ENCODE measurements around the gene TSHZ2. TPM values are rescaled to one million over a fixed set of nuclear protein-coding genes. Genes with fewer than 3 reads are reported as not detected.

Gene TSHZ2
- total and polyA plus RNA-seq, 2 donors (not counting 3 experiments of a cell fraction or from before 2014, with no cell fraction given), result not detected

- TF ChIP-seq MYC (IDR thresholded peaks at IDR 0.05; ENCODE audit: low read depth, low read length), result no peak
- no peak for TF ChIP-seq JUN (IDR thresholded peaks at IDR 0.05; ENCODE audit: borderline replicate concordance, insufficient read depth, insufficient read length, low read depth)
- TF ChIP-seq, protein P1, sequence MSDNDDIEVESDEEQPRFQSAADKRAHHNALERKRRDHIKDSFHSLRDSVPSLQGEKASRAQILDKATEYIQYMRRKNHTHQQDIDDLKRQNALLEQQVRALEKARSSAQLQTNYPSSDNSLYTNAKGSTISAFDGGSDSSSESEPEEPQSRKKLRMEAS (IDR thresholded peaks at IDR 0.05; ENCODE audit: insufficient read depth, insufficient read length), result no peak
- TF ChIP-seq POLR2A (IDR thresholded peaks at IDR 0.05; ENCODE audit: low read depth, low read length), result no peak
- no peak for TF ChIP-seq GATA2 (IDR thresholded peaks at IDR 0.05; ENCODE audit: insufficient read depth, insufficient read length, low read depth, low read length)
- TF ChIP-seq FOS (IDR thresholded peaks at IDR 0.05; ENCODE audit: borderline replicate concordance, insufficient read depth, low read length), result no peak
- TF ChIP-seq EZH2 (IDR thresholded peaks at IDR 0.05; ENCODE audit: borderline replicate concordance, low read depth, low read length, severe bottlenecking), result no peak
- TF ChIP-seq CTCF (IDR thresholded peaks at IDR 0.05; ENCODE audit: extremely low read depth in 1 of 2, insufficient read depth in 1 of 2, low read depth in 1 of 2, low read length in 2 of 2), result no peak
- no peak for TF ChIP-seq POLR2AphosphoS5 (IDR thresholded peaks at IDR 0.05; ENCODE audit: insufficient read depth, low read depth, low read length)
- H4K20me1 ChIP-seq (replicated peaks; ENCODE audit: control insufficient read depth, extremely low read depth, insufficient read depth, low read length), result no peaks in the 10 kb centered on the region
- H2AFZ ChIP-seq (ENCODE audit: low read depth, low read length), result no peak overlapping the region
- BruUV-seq (replicated peaks), result no TSS peak
- H3K36me3 ChIP-seq (ENCODE audit: control insufficient read depth in 2 of 2, extremely low read depth in 1 of 2, insufficient read depth in 2 of 2, low read length in 2 of 2), result no peaks in the 10 kb centered on the region
- intact Hi-C loops (cut with micrococcal nuclease), result no loop called here
- dilution Hi-C loops (cut with MboI; ENCODE audit: extremely low pct_ligation_motif_present, low sequenced_read_pairs), result no loop called here
- CTCF ChIA-PET, result no interaction called here
- FAIRE-seq, result no peak
- no peak overlapping the region for H3K4me2 ChIP-seq (ENCODE audit: insufficient read depth, low read length)
- no peak overlapping the region for H3K4me3 ChIP-seq (replicated peaks in 1 of 3; ENCODE audit: insufficient read depth in 1 of 3, low read depth in 1 of 3, low read length in 3 of 3)
- H3K9ac ChIP-seq (replicated peaks; ENCODE audit: extremely low read depth, insufficient read depth, low read length), result no peak overlapping the region
- H3K9me1 ChIP-seq (replicated peaks; ENCODE audit: control insufficient read depth, extremely low read depth, insufficient read depth, low read length), result no peaks in the 10 kb centered on the region
- POLR2A ChIA-PET, result no interaction called here
- no peaks in the 10 kb centered on the region for H3K9me3 ChIP-seq (replicated peaks; ENCODE audit: control insufficient read depth, insufficient read depth, low read length)
- H3K4me1 ChIP-seq (ENCODE audit: control insufficient read depth, extremely low read depth, insufficient read depth, low read length), result no peaks in the 10 kb centered on the region
- H3K27me3 ChIP-seq (ENCODE audit: control insufficient read depth in 2 of 2, insufficient read depth in 2 of 2, low read length in 2 of 2), result no peaks in the 10 kb centered on the region
- H3K79me2 ChIP-seq (ENCODE audit: control insufficient read depth, insufficient read depth, low read length), result no peaks in the 10 kb centered on the region
- no peak for DNase-seq (ENCODE audit: low read depth, low spot score)
- no peak overlapping the region for H3K27ac ChIP-seq (ENCODE audit: insufficient read depth, low read depth, low read length)
Measured at GRCh38 chr20:53448426-53448825, 476.3 kb downstream of the TSHZ2 start.
